HG02623 (cell line): Measurements from ENCODE around the gene CAPZB.

Source experiments
- ATAC-seq: cut with Tn5 transposase; IDR thresholded peaks from one replicate; pipeline ENCODE4 v1.9.1; 2021; ENCODE audit warnings: moderate library complexity; ENCODE audit not compliant: unreplicated experiment

CAPZB gene

GRCh38 chr1:19472174-19472573 lies 13.2 kb downstream of the CAPZB start:
- ATAC-seq: no peak

- ATAC-seq: no peak
Measured at GRCh38 chr1:19469004-19469403, 16.3 kb downstream of the CAPZB start.

GRCh38 chr1:19468397-19468956 lies 16.9 kb downstream of the CAPZB start:
- no peak for ATAC-seq

- ATAC-seq: no peak
Measured at GRCh38 chr1:19467199-19468187, 17.8 kb downstream of the CAPZB start.

GRCh38 chr1:19466112-19466561 lies 19.2 kb downstream of the CAPZB start:
- ATAC-seq: no peak

- ATAC-seq: no peak
Measured at GRCh38 chr1:19465650-19466049, 19.7 kb downstream of the CAPZB start.

- ATAC-seq: no peak
Measured at GRCh38 chr1:19465123-19465522, 20.2 kb downstream of the CAPZB start.

- no peak for ATAC-seq
Measured at GRCh38 chr1:19464696-19465095, 20.6 kb downstream of the CAPZB start.

GRCh38 chr1:19463504-19463803 lies 21.9 kb downstream of the CAPZB start:
- no peak for ATAC-seq

- ATAC-seq: peak; percentile 42
Measured at GRCh38 chr1:19462781-19463503, 22.4 kb downstream of the CAPZB start.

- ATAC-seq: no peak
Measured at GRCh38 chr1:19461220-19461554, 24.2 kb downstream of the CAPZB start.

- no peak for ATAC-seq
Measured at GRCh38 chr1:19460535-19461219, 24.7 kb downstream of the CAPZB start.

GRCh38 chr1:19458815-19459417 lies 26.4 kb downstream of the CAPZB start:
- no peak for ATAC-seq

- ATAC-seq: no peak
Measured at GRCh38 chr1:19457607-19458006, 27.7 kb downstream of the CAPZB start.

- ATAC-seq: no peak
Measured at GRCh38 chr1:19456968-19457441, 28.3 kb downstream of the CAPZB start.

GRCh38 chr1:19455353-19455752 lies 30.0 kb downstream of the CAPZB start:
- ATAC-seq: no peak

- ATAC-seq: no peak
Measured at GRCh38 chr1:19454265-19455146, 30.8 kb downstream of the CAPZB start.

GRCh38 chr1:19453741-19454201 lies 31.6 kb downstream of the CAPZB start:
- no peak for ATAC-seq

- no peak for ATAC-seq
Measured at GRCh38 chr1:19452221-19452663, 33.1 kb downstream of the CAPZB start.
